ENCODE measurements around the gene GALT. TPM values are rescaled to one million over a fixed set of nuclear protein-coding genes. Genes with fewer than 3 reads are reported as not detected.
A peak's percentile ranks its signal among the peaks of the same experiment; 100 is the strongest.

Gene GALT
- total and polyA plus RNA-seq, 2 of the 13 experiments (the other 11 are each of a cell fraction or from before 2014, with no cell fraction given), result 40.4 to 46.3 TPM

GRCh38 chr9:34665381-34666250 lies 19.1 kb downstream of the GALT start (continued):
- peak; percentile 77 for TF ChIP-seq HOXA3 (CRISPR knock-in tag; IDR thresholded peaks at IDR 0.05)
- TF ChIP-seq MLLT10 (CRISPR knock-in tag; IDR thresholded peaks at IDR 0.05), result no peak
- TF ChIP-seq ARHGAP35 (CRISPR knock-in tag; IDR thresholded peaks at IDR 0.05; ENCODE audit: borderline replicate concordance), result no peak
- TF ChIP-seq CREB1 (IDR thresholded peaks at IDR 0.05), result peak; percentile 92
- TF ChIP-seq CREB1 (CRISPR knock-in tag; IDR thresholded peaks at IDR 0.05), result peak; percentile 77
- TF ChIP-seq HDAC1 (CRISPR knock-in tag; IDR thresholded peaks at IDR 0.05), result no peak; the same call in 1 of the 2 replicates
- peak; percentile 13; the same call in 1 of the 2 replicates for TF ChIP-seq CTCF (CRISPR knock-in tag; IDR thresholded peaks at IDR 0.05)
- no peak for TF ChIP-seq EEA1 (CRISPR knock-in tag; IDR thresholded peaks at IDR 0.05; ENCODE audit: borderline replicate concordance)
- no peak for TF ChIP-seq ZNF296 (CRISPR knock-in tag; conservative IDR thresholded peaks at IDR 0.05)
- peak; percentile 60 for TF ChIP-seq POLR2G (IDR thresholded peaks at IDR 0.05; ENCODE audit: low read depth, low read length)
- no peak for TF ChIP-seq ZNF572 (CRISPR knock-in tag; IDR thresholded peaks at IDR 0.05)
- TF ChIP-seq MZF1 (CRISPR knock-in tag; IDR thresholded peaks at IDR 0.05; ENCODE audit: borderline replicate concordance), result no peak
- no peak for TF ChIP-seq ZNF512B (CRISPR knock-in tag; IDR thresholded peaks at IDR 0.05; ENCODE audit: borderline replicate concordance)
- peak; percentile 63; the same call in 1 of the 2 replicates for TF ChIP-seq ZNF777 (CRISPR knock-in tag; IDR thresholded peaks at IDR 0.05)
- TF ChIP-seq DBP (CRISPR knock-in tag; IDR thresholded peaks at IDR 0.05; ENCODE audit: not compliant biosample characterization), result no peak
- TF ChIP-seq ZBTB33 (CRISPR knock-in tag; IDR thresholded peaks at IDR 0.05), result no peak
- TF ChIP-seq PTBP1 (IDR thresholded peaks at IDR 0.05; ENCODE audit: low read depth, low read length, poor library complexity, severe bottlenecking), result no peak
- TF ChIP-seq ZNF44 (CRISPR knock-in tag; IDR thresholded peaks at IDR 0.05), result no peak
- 0 out of 2 replicates have a peak, but pooled peaks have one; percentile 42 for TF ChIP-seq ZNF414 (CRISPR knock-in tag; IDR thresholded peaks at IDR 0.05)
- no peak for TF ChIP-seq ZBTB3 (CRISPR knock-in tag; IDR thresholded peaks at IDR 0.05; ENCODE audit: borderline replicate concordance, low read depth)
- TF ChIP-seq ATF1 (CRISPR knock-in tag; IDR thresholded peaks at IDR 0.05), result peak; percentile 69; the same call in 1 of the 2 replicates

Measured in HepG2 (cell line).